Measurements from ENCODE around the gene TTC6. TPM values are rescaled to one million over a fixed set of nuclear protein-coding genes. Genes with fewer than 3 reads are reported as not detected.
"Not testable (repeated sequence)": the region's sequence is repeated elsewhere in the genome, so short reads cannot be mapped to it uniquely, and the experiment has no call there.

TTC6 gene
- total RNA-seq, 1 donor from 2014 or later, result 9.2 TPM

DNA sequence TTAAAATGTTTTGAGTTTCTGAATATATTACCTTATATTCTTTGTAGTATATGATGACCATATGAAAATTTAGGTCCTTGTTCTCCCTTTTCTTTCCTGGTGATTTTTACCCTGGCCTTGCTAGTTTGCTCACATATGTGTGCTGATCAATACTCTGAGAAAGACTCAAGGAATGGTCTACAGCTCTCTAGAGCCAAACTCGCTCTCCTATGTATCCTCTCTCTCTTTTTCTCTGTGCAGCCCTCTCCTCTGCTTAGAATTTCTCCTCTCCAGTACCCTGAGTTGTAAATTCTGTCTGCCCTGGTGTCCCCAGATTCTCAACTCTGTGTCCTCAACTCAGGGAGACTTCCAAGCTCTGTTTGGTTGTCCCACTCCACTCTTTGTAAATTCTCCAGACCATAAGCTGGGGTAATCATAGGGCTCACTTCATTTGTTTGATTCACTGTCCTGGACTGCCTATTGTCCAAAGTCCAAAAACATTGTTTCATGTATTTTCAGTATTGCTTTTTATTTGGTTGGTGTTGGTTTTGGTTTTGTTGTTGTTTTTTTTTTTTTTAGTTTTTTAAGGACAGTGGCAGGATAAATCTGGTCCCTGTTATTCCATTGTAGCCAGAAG, 41.4 kb upstream of the TTC6 start:
- no peaks in the 10 kb centered on the region for H3K27me3 ChIP-seq (ENCODE audit: low read depth)
- no peaks in the 10 kb centered on the region for H3K4me1 ChIP-seq
- H3K9me3 ChIP-seq, result no peaks in the 10 kb centered on the region
- intact Hi-C loops (cut with DNase I), result no loop called here
- H3K27ac ChIP-seq, result no peak overlapping the region
- DNase-seq (no peak), ATAC-seq (no peak)
- no peaks in the 10 kb centered on the region for H3K36me3 ChIP-seq
- TF ChIP-seq, protein P1, sequence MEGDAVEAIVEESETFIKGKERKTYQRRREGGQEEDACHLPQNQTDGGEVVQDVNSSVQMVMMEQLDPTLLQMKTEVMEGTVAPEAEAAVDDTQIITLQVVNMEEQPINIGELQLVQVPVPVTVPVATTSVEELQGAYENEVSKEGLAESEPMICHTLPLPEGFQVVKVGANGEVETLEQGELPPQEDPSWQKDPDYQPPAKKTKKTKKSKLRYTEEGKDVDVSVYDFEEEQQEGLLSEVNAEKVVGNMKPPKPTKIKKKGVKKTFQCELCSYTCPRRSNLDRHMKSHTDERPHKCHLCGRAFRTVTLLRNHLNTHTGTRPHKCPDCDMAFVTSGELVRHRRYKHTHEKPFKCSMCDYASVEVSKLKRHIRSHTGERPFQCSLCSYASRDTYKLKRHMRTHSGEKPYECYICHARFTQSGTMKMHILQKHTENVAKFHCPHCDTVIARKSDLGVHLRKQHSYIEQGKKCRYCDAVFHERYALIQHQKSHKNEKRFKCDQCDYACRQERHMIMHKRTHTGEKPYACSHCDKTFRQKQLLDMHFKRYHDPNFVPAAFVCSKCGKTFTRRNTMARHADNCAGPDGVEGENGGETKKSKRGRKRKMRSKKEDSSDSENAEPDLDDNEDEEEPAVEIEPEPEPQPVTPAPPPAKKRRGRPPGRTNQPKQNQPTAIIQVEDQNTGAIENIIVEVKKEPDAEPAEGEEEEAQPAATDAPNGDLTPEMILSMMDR (IDR thresholded peaks at IDR 0.05), result no peak
- no peak overlapping the region for H3K4me3 ChIP-seq

DNA sequence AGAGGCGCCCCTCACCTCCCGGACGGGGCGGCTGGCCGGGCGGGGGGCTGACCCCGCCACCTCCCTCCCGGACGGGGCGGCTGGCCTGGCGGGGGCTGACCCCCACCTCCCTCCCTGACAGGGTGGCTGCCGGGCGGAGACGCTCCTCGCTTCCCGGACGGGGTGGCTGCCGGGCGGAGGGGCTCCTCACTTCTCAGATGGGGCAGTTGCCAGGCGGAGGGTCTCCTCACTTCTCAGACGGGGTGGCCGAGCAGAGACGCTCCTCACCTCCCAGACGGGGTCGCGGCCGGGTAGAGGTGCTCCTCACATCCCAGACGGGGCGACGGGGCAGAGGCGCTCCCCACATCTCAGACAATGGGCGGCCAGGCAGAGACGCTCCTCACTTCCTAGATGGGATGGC, 39.8 kb upstream of the TTC6 start:
- H3K9me3 ChIP-seq; H3K27me3 ChIP-seq (ENCODE audit: low read depth); H3K36me3 ChIP-seq; H3K4me3 ChIP-seq; ATAC-seq; intact Hi-C loops (cut with DNase I); H3K4me1 ChIP-seq; H3K27ac ChIP-seq; DNase-seq: not testable (repeated sequence)

DNA sequence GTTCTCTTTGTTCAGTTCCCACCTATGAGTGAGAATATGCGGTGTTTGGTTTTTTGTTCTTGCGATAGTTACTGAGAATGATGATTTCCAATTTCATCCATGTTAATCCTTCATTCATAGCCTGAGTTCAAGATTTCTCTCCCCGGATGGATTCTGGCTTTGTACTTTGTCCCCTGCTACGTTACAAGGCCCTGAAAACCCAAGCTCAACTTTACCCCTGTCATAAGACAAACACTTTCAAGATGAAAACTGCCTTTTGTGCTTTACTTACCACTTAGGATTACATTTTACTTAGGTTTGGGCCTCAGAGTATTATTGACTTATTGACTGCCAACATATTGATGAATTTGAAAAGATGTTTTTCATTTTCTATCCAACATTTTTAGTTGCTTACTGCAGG, 36.7 kb upstream of the TTC6 start:
- Histone ChIP-seq H3K4me3 (no peak overlapping the region), H3K9me3 (no peaks in the 10 kb centered on the region), H3K27me3 (ENCODE audit: low read depth) (no peaks in the 10 kb centered on the region), H3K4me1 (no peaks in the 10 kb centered on the region), H3K36me3 (no peaks in the 10 kb centered on the region), H3K27ac (no peak overlapping the region)
- TF ChIP-seq, protein P1 (IDR thresholded peaks at IDR 0.05), result no peak
- ATAC-seq (no peak), DNase-seq (no peak)
- intact Hi-C loops (cut with DNase I), result no loop called here

DNA sequence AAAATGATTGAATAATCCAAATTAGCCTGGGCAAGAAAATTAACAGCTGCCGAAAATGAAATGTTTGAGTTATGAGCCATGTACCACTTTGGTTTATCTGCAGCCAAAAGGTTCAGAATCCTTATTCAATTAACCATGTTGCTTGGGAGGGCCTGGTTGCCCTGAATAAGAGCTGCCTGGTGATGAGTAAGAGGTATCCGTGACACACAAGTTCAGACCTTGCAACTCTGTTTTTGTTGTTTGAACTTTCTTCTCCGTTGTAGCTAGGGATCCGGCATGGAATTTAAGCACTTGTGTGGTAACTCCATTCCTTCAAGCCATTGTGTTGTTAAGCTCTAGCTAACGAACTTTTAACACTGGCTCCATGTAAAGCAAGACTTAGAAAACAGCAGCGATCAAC, 36.0 kb upstream of the TTC6 start:
- no peak overlapping the region for H3K27ac ChIP-seq
- intact Hi-C loops (cut with DNase I), result no loop called here
- TF ChIP-seq, protein P1 (IDR thresholded peaks at IDR 0.05), result no peak
- no peak overlapping the region for H3K4me3 ChIP-seq
- H3K36me3 ChIP-seq, result no peaks in the 10 kb centered on the region
- H3K9me3 ChIP-seq, result no peaks in the 10 kb centered on the region
- no peak for DNase-seq
- no peaks in the 10 kb centered on the region for H3K4me1 ChIP-seq
- ATAC-seq, result no peak
- no peaks in the 10 kb centered on the region for H3K27me3 ChIP-seq (ENCODE audit: low read depth)

DNA sequence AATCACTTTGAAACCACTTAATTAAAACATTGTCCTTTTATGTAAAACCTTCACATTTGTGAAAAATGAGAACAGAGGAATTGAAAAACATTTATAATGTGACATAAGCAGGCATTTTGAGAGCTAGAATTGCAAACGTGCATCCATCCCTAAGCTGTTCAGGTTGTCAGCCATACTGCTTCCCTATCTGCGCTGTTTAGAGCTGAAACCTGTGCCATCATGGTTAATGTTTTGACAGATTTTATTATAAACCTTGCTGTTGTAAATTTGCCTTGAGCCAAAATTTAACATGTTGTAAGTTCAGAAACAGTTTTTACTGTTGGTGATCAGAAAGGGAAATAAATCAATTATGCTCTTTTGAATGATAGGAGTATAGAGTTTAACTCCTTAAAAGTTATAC, 32.2 kb upstream of the TTC6 start:
- Histone ChIP-seq H3K4me3 (no peak overlapping the region), H3K4me1 (no peaks in the 10 kb centered on the region), H3K9me3 (no peaks in the 10 kb centered on the region), H3K27me3 (ENCODE audit: low read depth) (no peaks in the 10 kb centered on the region), H3K27ac (no peak overlapping the region), H3K36me3 (no peaks in the 10 kb centered on the region)
- intact Hi-C loops (cut with DNase I), result no loop called here
- TF ChIP-seq, protein P1 (IDR thresholded peaks at IDR 0.05), result no peak
- DNase-seq (no peak), ATAC-seq (no peak)

DNA sequence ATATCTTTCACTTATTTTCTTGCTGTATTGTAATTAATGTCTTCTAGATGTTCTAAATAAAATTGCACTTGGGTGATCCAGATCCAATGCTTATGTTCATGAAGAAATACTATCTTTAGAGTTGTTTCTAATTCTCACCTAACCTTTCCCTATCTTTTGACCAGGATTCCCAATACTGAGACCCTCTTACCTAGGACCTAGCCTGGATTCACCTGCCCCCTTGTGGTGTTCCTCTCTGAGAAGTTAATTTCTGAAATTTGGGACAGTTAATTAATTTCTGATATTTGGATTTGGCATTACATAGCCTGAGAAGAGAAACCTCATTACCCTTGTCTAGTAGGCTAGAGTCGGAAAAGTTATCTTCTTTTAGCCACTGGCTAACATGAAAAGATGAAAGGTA, 29.9 kb upstream of the TTC6 start:
- H3K4me1 ChIP-seq, result no peaks in the 10 kb centered on the region
- intact Hi-C loops (cut with DNase I), result no loop called here
- ATAC-seq (peak in 1 of 2 donors; percentile 53), DNase-seq (no peak)
- H3K27me3 ChIP-seq (ENCODE audit: low read depth), result no peaks in the 10 kb centered on the region
- no peaks in the 10 kb centered on the region for H3K36me3 ChIP-seq
- no peak overlapping the region for H3K4me3 ChIP-seq
- TF ChIP-seq, protein P1 (IDR thresholded peaks at IDR 0.05), result peak; percentile 17
- H3K9me3 ChIP-seq, result no peaks in the 10 kb centered on the region
- H3K27ac ChIP-seq, result no peak overlapping the region

Measured in lower lobe of right lung (tissue), 2 donors.